Subcutaneous abdominal adipose tissue (tissue), 5 donors: ENCODE data around the gene RNF2.
"Not testable (repeated sequence)": the region's sequence is repeated elsewhere in the genome, so short reads cannot be mapped to it uniquely, and the experiment has no call there.

ENCODE experiments used
- H3K27ac ChIP-seq: one replicate; pipeline ENCODE4 v1.7.0; 2013; ENCODE audit warnings: low read depth, mild to moderate bottlenecking, inconsistent platforms, low read length, moderate library complexity
- H3K27me3 ChIP-seq, 5 donors: one replicate each; pipeline ENCODE4 v1.7.0; 2013; ENCODE audit warnings: low read length in 5 of 5, inconsistent platforms in 1 of 5; ENCODE audit not compliant: control insufficient read depth in 5 of 5, insufficient read depth in 4 of 5
- H3K36me3 ChIP-seq, 5 donors: one replicate each; pipeline ENCODE4 v1.7.0; 2013; ENCODE audit warnings: low read length in 5 of 5; ENCODE audit not compliant: control insufficient read depth in 5 of 5, insufficient read depth in 5 of 5
- H3K4me1 ChIP-seq, 5 donors: one replicate each; pipeline ENCODE4 v1.7.0; 2013; ENCODE audit warnings: low read length in 5 of 5, mild to moderate bottlenecking in 3 of 5, moderate library complexity in 1 of 5; ENCODE audit not compliant: control insufficient read depth in 5 of 5, insufficient read depth in 5 of 5
- H3K4me3 ChIP-seq, 5 donors: one replicate each; pipeline ENCODE4 v1.7.0; 2013; ENCODE audit warnings: low read length in 5 of 5, low read depth in 1 of 5
- H3K9ac ChIP-seq, 5 donors: one replicate each; pipeline ENCODE4 v1.7.0; 2013; ENCODE audit warnings: low read length in 5 of 5, mild to moderate bottlenecking in 4 of 5, moderate library complexity in 3 of 5
- H3K9me3 ChIP-seq, 5 donors: one replicate each; pipeline ENCODE4 v1.7.0; 2013; ENCODE audit warnings: low read length in 5 of 5; ENCODE audit not compliant: control insufficient read depth in 5 of 5
- donor health status: healthy.
- donor health status: healthy.
- donor health status: healthy.
- donor health status: healthy.
- donor health status: healthy.

Gene RNF2

DNA sequence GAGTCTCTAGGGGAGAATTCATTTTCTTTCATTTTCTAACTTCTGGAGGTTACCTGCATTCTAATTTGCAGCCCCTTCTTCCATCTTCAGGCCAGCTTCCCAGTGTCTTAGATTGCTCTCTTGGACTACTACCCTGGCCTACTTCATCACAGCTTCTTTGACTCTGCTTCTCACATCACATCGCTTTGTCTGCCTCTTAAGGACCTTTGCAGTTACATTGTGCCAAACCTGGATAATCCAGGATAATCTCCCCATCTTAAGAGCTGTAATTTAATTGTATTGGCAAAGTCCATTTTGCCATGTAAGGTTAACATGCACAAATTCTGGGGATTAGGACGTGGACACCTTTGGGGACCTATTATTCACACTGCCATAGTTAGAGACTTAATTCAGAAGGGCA lies 18.4 kb downstream of the RNF2 start:
- Histone ChIP-seq H3K4me1 (peaks cover 0 to 28% (median 18%) of the 10 kb centered on the region in 5 donors), H3K27me3 (no peaks in the 10 kb centered on the region), H3K9ac (no peak overlapping the region), H3K9me3 (peaks cover 0 to 5% (median 0%) of the 10 kb centered on the region in 5 donors), H3K36me3 (peaks cover 0 to 4% (median 0%) of the 10 kb centered on the region in 5 donors), H3K27ac (no peak overlapping the region), H3K4me3 (no peak overlapping the region)

- not testable (repeated sequence) for H3K36me3 ChIP-seq, H3K27ac ChIP-seq, H3K27me3 ChIP-seq, H3K4me3 ChIP-seq, H3K9ac ChIP-seq, H3K9me3 ChIP-seq
- peaks cover 0 to 22% (median 10%) of the 10 kb centered on the region in 5 donors for H3K4me1 ChIP-seq
These were observed 19.6 kb downstream of the RNF2 start for GRCh38 chr1:185065006-185065405.

DNA sequence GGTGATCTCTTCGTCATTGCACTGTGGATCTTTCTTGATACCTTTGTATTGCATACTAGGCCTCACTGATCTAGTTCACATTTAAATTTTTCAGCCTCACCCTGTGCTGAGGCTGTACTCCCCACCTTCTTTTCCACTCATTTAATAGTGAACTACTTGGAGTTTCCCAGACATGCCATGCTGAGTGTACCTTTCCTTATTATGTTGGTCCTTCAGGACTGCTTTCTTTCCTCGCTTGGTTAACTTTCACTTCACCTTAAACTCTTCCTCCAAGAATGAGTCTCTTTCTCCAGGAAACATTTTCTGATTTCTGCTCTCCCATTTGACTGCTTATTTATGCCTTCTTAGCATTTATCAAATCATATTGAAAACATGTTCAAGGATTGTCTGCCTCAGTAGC lies 20.8 kb downstream of the RNF2 start:
- Histone ChIP-seq H3K9me3 (peaks cover 0 to 5% (median 0%) of the 10 kb centered on the region in 5 donors), H3K27me3 (no peaks in the 10 kb centered on the region), H3K36me3 (peaks cover 0 to 4% (median 0%) of the 10 kb centered on the region in 5 donors), H3K27ac (no peak overlapping the region), H3K9ac (no peak overlapping the region), H3K4me1 (peaks cover 0 to 22% (median 10%) of the 10 kb centered on the region in 5 donors), H3K4me3 (no peak overlapping the region)

DNA sequence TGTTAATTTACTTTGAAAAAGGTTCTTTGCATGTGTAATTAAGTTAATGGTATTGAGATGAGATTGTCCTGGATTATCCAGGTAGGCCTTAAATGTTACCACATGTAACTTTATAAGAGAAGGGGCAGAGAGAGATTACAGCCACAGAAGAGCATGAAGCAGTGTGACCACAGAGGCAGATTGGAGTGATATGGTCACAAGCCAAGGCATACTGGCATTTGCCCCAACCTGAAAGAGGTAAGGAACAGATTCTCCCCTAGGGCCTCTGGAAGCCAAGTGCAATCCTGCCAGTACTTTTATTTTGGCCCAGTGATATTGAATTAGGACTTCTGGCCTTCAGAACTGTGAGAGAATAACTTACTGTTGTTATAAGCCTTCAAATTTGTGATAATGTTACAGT lies 23.0 kb downstream of the RNF2 start:
- Histone ChIP-seq H3K4me3 (no peak overlapping the region), H3K9ac (no peak overlapping the region), H3K36me3 (peaks cover 0 to 4% (median 0%) of the 10 kb centered on the region in 5 donors), H3K27ac (no peak overlapping the region), H3K4me1 (peaks cover 0 to 9% (median 6%) of the 10 kb centered on the region in 5 donors), H3K9me3 (peaks cover 0 to 5% (median 0%) of the 10 kb centered on the region in 5 donors), H3K27me3 (no peaks in the 10 kb centered on the region)

DNA sequence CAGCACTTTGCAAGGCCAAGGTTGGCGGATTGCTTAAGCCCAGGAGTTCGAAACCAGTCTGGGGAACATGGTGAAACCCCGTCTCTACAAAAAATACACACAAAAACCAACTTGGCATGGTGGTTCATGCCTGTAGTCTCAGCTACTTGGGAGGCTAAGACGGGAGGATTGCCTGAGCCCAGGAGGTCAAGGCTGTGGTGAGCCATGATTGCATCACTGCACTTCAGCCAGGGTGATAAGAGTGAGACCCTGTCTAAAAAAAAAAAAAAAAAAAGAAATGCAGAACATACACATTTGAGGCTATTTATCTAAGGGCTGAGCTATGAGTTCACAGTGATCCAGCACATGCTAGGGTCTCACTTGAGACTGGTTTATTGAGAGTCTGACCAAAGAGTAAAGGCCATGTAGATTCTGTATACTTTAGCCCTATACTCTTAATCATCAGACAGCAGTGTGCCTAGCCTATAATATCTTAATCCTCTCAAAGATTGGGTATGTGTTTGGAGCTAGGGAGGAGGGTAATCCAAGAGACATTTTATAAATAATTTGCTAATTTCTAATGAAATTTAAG lies 23.9 kb downstream of the RNF2 start:
- Histone ChIP-seq H3K27me3 (no peaks in the 10 kb centered on the region), H3K4me1 (peaks cover 0 to 8% (median 5%) of the 10 kb centered on the region in 5 donors), H3K27ac (no peak overlapping the region), H3K9me3 (peaks cover 0 to 3% (median 0%) of the 10 kb centered on the region in 5 donors), H3K4me3 (no peak overlapping the region), H3K9ac (no peak overlapping the region), H3K36me3 (peaks cover 0 to 4% (median 0%) of the 10 kb centered on the region in 5 donors)

- H3K9me3 ChIP-seq: peaks cover 0 to under 1% (median 0%) of the 10 kb centered on the region in 5 donors
- H3K36me3 ChIP-seq: peaks cover 0 to 4% (median 0%) of the 10 kb centered on the region in 5 donors
- H3K4me1 ChIP-seq: peaks cover 0 to 8% (median 5%) of the 10 kb centered on the region in 5 donors
- no peak overlapping the region for H3K27ac ChIP-seq
- no peaks in the 10 kb centered on the region for H3K27me3 ChIP-seq
- no peak overlapping the region for H3K4me3 ChIP-seq
- H3K9ac ChIP-seq: no peak overlapping the region
These were observed 24.7 kb downstream of the RNF2 start for GRCh38 chr1:185070051-185070450.

DNA sequence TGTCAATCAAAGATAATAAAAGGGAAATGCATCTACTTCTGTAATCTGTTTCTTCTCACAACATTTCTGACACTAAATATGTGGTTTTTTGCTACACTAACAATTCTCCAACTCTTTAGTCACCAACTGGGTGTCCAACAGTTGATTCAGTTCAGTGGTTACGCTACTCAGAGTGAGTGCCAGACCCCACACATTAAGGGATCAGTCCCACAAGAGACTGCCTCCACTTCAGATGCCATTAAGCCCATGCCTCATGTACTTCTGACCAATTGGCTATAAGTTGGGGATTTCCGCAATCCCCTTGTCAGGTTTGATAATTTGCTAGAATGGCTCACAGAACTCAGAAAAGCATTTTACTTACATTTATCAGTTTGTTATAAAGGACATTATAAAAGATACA lies 28.4 kb downstream of the RNF2 start:
- H3K36me3 ChIP-seq: no peaks in the 10 kb centered on the region
- peaks cover 0 to 2% (median 0%) of the 10 kb centered on the region in 5 donors for H3K4me1 ChIP-seq
- no peaks in the 10 kb centered on the region for H3K27me3 ChIP-seq
- H3K4me3 ChIP-seq: no peak overlapping the region
- H3K9me3 ChIP-seq: no peaks in the 10 kb centered on the region
- H3K27ac ChIP-seq: no peak overlapping the region
- no peak overlapping the region for H3K9ac ChIP-seq

- no peaks in the 10 kb centered on the region for H3K4me1 ChIP-seq
- no peaks in the 10 kb centered on the region for H3K9me3 ChIP-seq
- no peak overlapping the region for H3K27ac ChIP-seq
- H3K36me3 ChIP-seq: no peaks in the 10 kb centered on the region
- no peak overlapping the region for H3K4me3 ChIP-seq
- no peaks in the 10 kb centered on the region for H3K27me3 ChIP-seq
- no peak overlapping the region for H3K9ac ChIP-seq
These were observed 28.9 kb downstream of the RNF2 start for GRCh38 chr1:185074307-185074706.

DNA sequence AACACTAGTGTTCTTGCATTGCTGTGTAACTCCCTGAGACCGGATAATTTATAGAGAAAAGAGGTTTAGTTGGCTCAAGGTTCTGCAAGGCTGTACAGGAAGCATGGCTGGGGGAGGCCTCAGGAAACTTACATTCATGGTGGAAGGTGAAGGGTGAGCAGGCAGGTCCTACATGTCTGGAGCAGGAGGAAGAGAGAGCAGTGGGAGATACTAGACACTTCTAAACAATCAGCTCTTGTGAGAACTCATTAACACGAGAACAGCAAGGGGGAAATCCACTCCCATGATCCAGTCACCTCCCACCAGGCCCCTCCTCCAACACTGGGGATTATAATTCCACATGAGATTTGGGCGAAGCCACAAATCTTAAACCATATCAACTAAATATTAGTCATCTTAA lies 30.1 kb downstream of the RNF2 start:
- no peaks in the 10 kb centered on the region for H3K36me3 ChIP-seq
- H3K4me1 ChIP-seq: no peaks in the 10 kb centered on the region
- no peaks in the 10 kb centered on the region for H3K9me3 ChIP-seq
- H3K4me3 ChIP-seq: no peak overlapping the region
- no peaks in the 10 kb centered on the region for H3K27me3 ChIP-seq
- no peak overlapping the region for H3K27ac ChIP-seq
- H3K9ac ChIP-seq: no peak overlapping the region

DNA sequence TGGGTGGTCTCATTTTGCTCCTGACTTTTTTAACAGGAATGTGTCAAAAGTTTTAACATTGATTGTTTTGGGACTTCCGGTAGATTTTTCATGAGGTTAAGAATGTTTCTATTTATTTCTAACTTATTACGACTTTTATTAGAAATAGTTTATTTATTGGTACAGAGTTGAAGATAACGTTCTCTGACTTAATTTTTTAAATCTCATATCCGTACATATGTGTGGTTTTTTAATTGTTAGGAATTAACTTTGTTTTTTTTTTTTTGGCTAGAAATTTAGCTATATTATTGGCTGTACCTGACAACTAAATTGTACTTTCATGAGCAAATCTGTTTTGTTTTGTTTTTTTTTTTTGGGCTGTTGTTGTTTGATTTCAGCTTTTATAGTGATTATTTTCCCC lies 32.0 kb downstream of the RNF2 start:
- Histone ChIP-seq H3K4me3 (no peak overlapping the region), H3K9me3 (no peaks in the 10 kb centered on the region)

More for the DNA sequence above, 32.0 kb downstream of the RNF2 start:
- Histone ChIP-seq H3K27me3 (no peaks in the 10 kb centered on the region), H3K36me3 (no peaks in the 10 kb centered on the region), H3K9ac (no peak overlapping the region), H3K4me1 (no peaks in the 10 kb centered on the region), H3K27ac (no peak overlapping the region)
